GM21619 (cell line): ENCODE results near the gene PKHD1.
A peak's percentile ranks its signal among the peaks of the same experiment; 100 is the strongest.

Experiments
- ATAC-seq: cut with Tn5 transposase; IDR thresholded peaks from one replicate; pipeline ENCODE4 v1.9.1; 2021; ENCODE audit not compliant: unreplicated experiment

The PKHD1 gene

DNA sequence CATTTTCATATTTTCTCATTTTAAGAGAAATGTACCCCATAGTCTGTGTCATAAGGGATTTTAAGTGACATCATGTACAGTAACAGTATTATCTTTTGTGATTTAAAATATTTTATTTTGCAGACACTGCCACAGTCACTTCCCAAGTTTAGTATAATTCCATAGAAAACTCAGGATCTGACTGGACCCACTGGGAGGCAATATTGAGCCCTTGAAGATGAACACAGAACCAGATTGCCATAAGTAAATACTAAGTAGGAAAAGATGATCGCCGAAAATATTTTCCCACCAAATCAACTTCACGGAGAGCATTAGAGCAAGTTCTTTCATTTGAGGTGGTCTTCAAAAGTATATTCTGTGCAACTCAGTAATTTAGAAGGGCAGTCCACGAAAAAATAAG lies 17.6 kb upstream of the PKHD1 start:
- no peak for ATAC-seq

DNA sequence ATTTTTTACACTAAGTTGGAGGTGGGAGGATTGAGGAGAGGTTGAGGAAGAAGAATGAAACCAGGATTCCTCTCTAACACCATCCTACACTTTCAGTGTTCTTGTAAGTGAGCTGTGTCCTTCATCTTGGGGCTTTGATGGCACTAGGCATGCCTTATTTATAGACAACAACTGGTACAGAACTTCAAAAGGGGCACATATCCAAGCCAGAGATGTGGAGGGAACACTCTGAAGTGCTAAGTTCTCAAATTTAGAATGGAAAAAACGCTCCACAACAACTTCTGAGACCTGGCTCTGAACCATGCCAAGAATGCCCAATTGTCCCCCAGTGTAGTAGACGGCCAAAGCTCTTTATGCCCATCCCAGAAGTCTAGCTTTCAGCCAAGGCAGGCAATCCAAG lies 16.2 kb upstream of the PKHD1 start:
- ATAC-seq = no peak

DNA sequence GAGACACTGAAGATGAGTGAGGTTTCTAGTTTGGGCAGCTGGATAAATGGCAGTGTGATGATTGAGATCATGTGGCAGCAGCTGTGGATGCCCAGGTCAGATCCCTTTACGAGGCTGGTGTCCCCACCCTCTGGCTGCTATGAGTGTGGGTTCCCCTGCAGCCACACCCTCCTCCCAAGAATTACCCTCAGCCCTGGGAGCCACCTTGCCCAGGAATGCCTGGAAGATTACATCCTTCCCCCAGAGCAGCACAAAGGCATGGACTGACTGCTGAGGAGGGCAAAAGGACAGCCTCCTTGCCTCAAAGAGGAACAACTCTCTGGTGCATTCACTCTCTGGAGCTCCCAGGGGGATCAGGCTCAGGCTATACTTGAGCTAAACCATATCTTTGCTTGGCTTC lies 15.0 kb upstream of the PKHD1 start:
- ATAC-seq = no peak

GRCh38 chr6:52098721-52099120 lies 11.3 kb upstream of the PKHD1 start:
- no peak for ATAC-seq

DNA sequence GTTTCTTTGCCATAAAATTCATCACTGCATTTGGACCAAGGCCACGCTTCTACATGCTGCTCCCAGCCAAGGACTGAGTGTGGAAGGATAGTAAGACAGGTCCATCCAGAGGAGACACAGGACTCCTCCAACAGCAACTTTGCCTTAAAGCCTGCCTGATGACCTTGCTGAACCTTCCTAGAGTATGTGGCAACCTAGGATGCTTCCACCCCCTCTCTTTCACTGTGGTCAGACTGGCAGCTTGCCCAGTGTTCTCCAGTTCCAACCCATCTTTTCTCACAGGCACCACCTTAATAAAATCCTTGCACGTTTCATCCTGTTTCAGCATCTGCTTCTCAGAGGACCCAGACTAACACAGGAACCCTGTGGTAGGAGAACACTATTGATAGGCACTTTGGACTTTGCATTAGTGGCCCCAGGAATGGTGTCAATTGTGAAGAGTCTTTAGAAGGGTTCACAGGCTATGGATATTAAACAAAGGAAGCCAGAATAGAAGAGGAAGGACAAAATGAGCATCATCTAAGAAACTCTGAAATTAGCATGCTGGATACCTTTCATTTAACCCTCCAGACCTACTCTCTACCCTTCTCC lies 2.4 kb upstream of the PKHD1 start:
- no peak for ATAC-seq

GRCh38 chr6:52086741-52087140 lies 672 bp downstream of the PKHD1 start:
- no peak for ATAC-seq

DNA sequence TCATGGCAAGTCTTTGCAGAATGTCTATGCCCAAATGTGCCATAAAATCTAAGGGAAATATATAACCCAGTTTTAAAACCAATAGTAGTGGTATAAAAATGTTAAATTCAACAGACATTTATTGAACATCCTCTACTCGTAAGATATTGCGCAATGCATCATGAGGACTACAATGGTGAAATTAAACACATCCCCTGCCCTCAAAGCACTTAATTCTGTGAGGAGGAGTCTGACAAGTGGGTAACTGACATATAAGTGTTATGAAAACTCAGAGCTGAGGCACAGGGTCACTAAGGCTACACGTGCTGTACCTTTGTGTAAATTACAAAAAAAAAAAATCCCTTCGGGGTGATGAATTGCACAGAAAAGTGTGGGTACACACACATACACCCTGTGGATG lies 6.2 kb downstream of the PKHD1 start:
- no peak for ATAC-seq

DNA sequence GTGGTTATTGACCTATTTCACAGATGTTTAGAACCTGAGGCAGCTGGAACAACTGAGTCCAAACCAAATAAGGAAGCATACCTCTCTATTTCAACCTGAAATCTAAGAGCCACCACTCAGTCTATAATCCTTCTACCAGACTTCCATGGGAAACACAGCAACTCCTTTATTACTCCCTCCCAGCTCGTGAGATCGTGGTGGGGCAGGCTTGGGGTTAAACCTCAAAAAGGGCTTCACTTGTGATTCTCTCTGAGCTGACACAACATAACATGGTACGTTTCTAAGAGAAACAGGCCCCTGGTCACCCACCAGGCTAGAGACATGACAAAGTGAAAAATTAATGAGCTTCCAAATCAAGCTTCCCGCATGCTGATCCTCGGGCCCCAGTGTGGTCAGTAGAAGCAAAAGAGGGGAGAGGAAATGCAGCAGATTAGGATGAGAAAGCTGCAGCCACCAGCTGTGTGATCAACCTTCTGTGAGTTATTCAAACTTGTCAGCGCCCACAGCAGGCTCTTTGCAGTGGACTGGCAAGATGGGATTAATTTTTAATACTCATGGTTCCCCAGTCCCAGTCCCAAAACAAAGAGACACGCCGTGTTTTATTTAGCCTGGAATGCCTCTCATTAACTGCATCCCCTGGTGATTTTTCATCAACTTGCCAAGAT lies 9.3 kb downstream of the PKHD1 start:
- no peak for ATAC-seq

GRCh38 chr6:52077180-52077884 lies 10.1 kb downstream of the PKHD1 start:
- no peak for ATAC-seq

GRCh38 chr6:52076791-52077179 lies 10.6 kb downstream of the PKHD1 start:
- ATAC-seq = no peak

GRCh38 chr6:52074716-52075115 lies 12.7 kb downstream of the PKHD1 start:
- ATAC-seq = no peak

DNA sequence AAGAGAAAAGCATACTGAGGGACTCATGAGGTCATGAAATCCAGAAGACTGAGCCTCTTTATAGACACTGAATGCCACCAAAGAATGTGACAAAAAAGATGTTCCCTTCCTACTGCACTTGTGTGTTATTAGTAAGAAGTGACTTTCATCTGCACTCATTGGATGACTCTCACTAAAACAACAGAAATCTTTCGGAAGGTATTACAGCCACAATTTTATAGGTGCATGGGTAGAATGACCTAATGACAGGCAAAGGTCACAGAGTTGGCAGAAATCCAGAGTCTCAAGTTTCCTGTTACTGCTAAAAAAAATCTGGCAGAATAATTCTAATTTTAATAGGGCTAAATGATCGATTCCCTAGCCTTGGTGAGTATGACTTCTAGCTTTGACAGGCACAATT lies 13.3 kb downstream of the PKHD1 start:
- no peak for ATAC-seq

GRCh38 chr6:52065621-52066020 lies 21.8 kb downstream of the PKHD1 start:
- no peak for ATAC-seq

GRCh38 chr6:52063584-52064344 lies 23.6 kb downstream of the PKHD1 start:
- peak; percentile 97 for ATAC-seq

DNA sequence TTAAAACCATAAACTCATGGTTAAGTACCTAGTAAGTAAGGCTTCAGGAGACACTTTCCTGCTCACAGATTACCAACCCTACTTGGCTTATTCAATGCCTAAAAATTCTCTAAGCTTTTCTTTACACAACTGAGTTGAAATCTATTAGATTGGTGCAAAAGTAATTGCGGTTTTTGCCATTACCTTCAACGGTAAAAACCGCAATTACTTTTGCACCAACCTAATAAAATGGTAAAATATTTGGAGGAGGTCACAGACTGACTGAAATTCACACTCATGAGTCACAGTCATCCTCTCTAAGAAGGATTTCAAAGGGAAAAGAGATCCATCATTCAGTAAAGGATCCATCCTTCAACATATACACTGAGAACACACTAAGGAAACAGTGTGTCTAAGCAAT lies 25.9 kb downstream of the PKHD1 start:
- ATAC-seq = no peak

DNA sequence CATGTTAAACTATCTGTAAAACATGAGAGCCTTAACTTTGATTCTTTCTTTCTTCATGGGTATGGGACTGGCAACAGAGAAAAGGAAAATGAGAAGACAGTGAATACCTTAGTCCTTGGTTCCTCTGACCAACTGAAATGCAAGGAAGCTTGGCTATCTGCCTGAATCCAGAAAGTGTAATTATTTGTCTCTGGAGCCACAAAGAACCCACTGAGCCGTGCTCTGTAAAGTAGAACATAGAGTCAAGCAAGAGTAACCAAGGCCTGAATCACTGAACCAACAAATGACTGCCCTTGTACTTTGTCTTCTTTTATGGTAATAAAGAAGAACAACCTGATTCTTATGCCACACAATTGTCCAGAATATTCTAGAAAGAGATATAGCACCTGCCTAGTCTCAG lies 27.6 kb downstream of the PKHD1 start:
- ATAC-seq = no peak

GRCh38 chr6:52055451-52055850 lies 32.0 kb downstream of the PKHD1 start:
- ATAC-seq = no peak

- no peak for ATAC-seq
These were observed 34.2 kb downstream of the PKHD1 start for GRCh38 chr6:52053038-52053695.

GRCh38 chr6:52050051-52050405 lies 37.4 kb downstream of the PKHD1 start:
- no peak for ATAC-seq

DNA sequence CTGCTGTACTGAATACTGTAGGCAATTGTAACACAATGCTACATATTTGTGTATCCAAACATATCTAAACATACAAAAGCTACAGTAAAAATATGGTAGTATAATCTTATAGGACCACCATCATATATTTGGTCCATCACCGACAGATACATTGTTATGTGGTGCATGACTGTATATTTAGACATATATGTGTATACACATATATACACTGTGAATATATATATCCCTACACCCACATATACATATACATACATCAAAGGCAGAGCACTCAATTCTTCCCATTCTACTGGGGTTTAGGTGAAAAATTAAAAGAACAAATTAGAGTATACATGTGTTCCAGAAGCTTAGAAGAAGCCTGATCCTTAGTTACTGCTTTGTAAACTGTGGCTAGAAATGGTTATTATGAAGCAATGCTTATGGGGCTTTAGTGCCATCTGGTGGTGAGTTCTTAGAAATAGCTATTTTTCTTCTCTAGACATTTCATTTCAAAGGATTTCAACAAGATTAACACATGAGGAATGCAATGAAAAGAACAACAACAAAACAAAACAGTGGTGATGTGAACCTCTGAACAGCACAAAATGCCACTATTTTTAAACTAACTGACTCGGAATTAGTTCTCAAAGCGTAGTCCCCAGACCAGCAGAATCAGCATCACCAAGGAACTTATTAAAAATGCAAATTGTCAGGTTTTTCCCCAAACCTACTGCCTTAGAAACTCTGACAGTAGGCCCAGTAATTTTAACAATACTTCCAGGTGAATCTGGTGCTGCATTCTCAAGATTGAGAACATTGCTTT lies 38.0 kb downstream of the PKHD1 start:
- ATAC-seq = peak; percentile 62

DNA sequence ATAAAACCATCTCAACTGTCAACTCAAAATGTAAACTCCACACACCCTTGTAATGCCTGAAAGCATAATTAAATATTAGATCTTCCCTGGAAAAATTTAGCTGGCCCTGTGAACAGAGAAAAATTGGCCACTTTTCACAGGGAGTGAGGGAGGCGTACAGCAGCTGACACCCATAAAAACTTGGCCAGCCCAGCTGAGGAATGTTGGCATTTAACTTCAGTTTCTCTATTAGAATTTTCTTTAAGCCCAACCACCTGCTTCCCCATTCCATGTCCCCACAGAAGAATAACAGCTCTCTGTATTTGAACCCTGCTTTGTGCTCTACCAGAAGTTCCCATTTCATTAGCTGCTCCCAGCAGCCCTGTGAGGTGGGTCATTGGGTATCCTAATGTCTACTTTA lies 41.0 kb downstream of the PKHD1 start:
- ATAC-seq = no peak
